ENCODE data around the gene CDIPT. TPM values are rescaled to one million over a fixed set of nuclear protein-coding genes. Genes with fewer than 3 reads are reported as not detected.

The CDIPT gene
- total RNA-seq, 1 donor from 2014 or later = 75.4 TPM

- Histone ChIP-seq H3K27me3 (ENCODE audit: low read depth) (no peaks in the 10 kb centered on the region), H3K9me3 (no peaks in the 10 kb centered on the region), H3K4me1 (peaks cover 92% of the 10 kb centered on the region), H3K36me3 (peaks cover 8% of the 10 kb centered on the region), H3K27ac (peak overlapping the region; percentile 89), H3K4me3 (peak overlapping the region; percentile 19)
- ATAC-seq (peak in 1 of 2 donors; percentile 9), DNase-seq (no peak)
- intact Hi-C loops (cut with DNase I) = no loop called here
- no peak for TF ChIP-seq CTCF (IDR thresholded peaks at IDR 0.05)
Measured at GRCh38 chr16:29824589-29825144, 38.4 kb downstream of the CDIPT start.

- Histone ChIP-seq H3K9me3 (no peaks in the 10 kb centered on the region), H3K36me3 (peaks cover 28% of the 10 kb centered on the region), H3K27ac (peak overlapping the region; percentile 89), H3K4me1 (peaks cover 93% of the 10 kb centered on the region), H3K27me3 (ENCODE audit: low read depth) (no peaks in the 10 kb centered on the region), H3K4me3 (peak overlapping the region; percentile 79)
- TF ChIP-seq CTCF (IDR thresholded peaks at IDR 0.05) = no peak
- intact Hi-C loops (cut with DNase I) = no loop called here
- DNase-seq = peak; percentile 62
- ATAC-seq = peak; percentile 69 to 70
Measured at GRCh38 chr16:29821643-29822115, 41.3 kb downstream of the CDIPT start.

- H3K9me3 ChIP-seq = no peaks in the 10 kb centered on the region
- peak overlapping the region; percentile 79 for H3K4me3 ChIP-seq
- peak overlapping the region; percentile 89 for H3K27ac ChIP-seq
- H3K4me1 ChIP-seq = peaks cover 87% of the 10 kb centered on the region
- no peak for TF ChIP-seq CTCF (IDR thresholded peaks at IDR 0.05)
- peak; percentile 87 for DNase-seq
- peak; percentile 76 to 80 for ATAC-seq
- peaks cover 27% of the 10 kb centered on the region for H3K36me3 ChIP-seq
- H3K27me3 ChIP-seq (ENCODE audit: low read depth) = no peaks in the 10 kb centered on the region
- intact Hi-C loops (cut with DNase I) = no loop called here
Measured at GRCh38 chr16:29820730-29821642, 42.0 kb downstream of the CDIPT start.

- Histone ChIP-seq H3K4me3 (peak within 1 kb of the TSS; percentile 79), H3K27ac (peak within 1 kb of the TSS; percentile 89), H3K27me3 (ENCODE audit: low read depth) (no peaks in the 10 kb centered on the region), H3K4me1 (peaks cover 81% of the 10 kb centered on the region), H3K9me3 (no peaks in the 10 kb centered on the region), H3K36me3 (peaks cover 24% of the 10 kb centered on the region)
- peak; percentile 59 to 62 for ATAC-seq
- intact Hi-C loops (cut with DNase I) = no loop called here
- peak; percentile 84 for DNase-seq
- no peak for TF ChIP-seq CTCF (IDR thresholded peaks at IDR 0.05)
Measured at GRCh38 chr16:29820271-29820701, 42.7 kb downstream of the CDIPT start, which contains the start of gene MVP. TSS of gene MVP (plus strand) at chr16:29820462. CDS start at chr16:29830550, 10,088 bp downstream.

GRCh38 chr16:29819506-29819905 is 43.5 kb downstream of the CDIPT start:
- Histone ChIP-seq H3K27ac (peak overlapping the region; percentile 89), H3K27me3 (ENCODE audit: low read depth) (no peaks in the 10 kb centered on the region), H3K9me3 (no peaks in the 10 kb centered on the region), H3K36me3 (peaks cover 24% of the 10 kb centered on the region), H3K4me1 (peaks cover 81% of the 10 kb centered on the region), H3K4me3 (peak overlapping the region; percentile 79)
- no peak for DNase-seq
- no peak for TF ChIP-seq CTCF (IDR thresholded peaks at IDR 0.05)
- ATAC-seq = no peak
- intact Hi-C loops (cut with DNase I) = no loop called here
